NCI-H146 treated with DMSO at 0.1 percent for 48 hours (cell line): ENCODE results near the gene FH.

Source experiments
- DNase-seq: peaks from one replicate; lab custom pipeline; 2025; ENCODE audit not compliant: unreplicated experiment; lab: John Stamatoyannopoulos, UW

Gene FH

DNA sequence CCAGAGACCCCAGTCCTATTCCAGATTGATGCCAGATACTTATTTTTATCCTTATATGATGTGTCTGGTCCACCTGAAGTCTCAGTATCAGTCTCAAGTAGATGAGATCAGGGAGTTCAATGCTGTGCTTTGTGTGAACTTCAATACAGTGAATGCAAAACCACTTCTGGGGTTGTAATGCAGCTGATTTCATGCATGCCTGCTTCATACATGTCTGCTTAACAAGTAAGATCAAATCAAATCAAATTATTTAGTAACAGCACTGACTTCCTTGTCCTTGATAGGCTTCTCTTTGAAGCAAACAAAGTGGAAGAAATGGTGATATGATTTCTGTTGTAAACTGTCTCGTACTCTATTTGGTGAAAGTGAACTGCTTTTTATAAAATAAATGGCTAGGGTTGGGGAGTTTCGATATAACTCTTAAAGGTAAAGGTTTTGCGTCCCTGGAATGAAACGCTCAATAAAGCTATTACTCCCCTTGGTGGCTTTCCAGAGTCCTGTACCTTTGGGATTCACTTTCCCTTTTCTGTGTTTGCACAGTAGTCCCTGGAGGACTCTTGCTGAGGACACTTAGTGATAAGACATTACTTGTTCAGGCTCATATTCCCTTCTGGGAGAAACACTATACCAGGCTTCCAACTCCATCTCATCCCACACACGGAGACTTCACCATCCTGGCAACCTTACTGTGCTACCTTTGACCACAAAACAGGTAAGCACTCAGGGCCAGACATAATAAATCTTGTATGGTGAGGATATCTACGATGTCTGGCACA, 59.3 kb downstream of the FH start:
- no peak for DNase-seq

DNA sequence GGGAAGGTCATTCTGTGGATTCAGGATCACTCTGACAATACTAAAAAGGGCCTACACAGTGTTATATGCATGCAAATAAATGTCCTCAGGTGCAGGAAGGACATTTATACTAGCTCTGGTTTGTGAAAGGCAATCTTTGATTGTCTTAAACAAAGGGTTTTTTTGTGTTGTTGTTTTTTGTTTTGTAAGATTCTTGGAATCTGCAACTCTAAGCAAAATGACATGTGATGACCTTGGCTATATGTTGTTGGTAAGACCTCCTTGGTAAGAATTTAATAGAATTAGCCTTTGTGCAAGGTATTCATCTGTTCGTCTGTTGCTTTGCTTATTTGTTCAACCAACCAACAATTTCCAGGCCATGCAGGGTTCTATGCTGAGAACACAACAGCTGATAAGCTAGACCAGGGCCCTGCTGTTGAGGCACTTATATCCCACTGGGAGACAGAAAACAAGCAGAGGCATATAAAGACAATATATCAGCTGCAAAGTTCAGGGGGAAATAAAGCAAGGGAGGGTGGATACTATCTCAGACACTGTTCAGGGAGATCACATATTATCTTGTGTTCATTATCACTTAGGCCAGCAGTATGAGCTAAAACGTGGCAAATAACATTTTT, 60.3 kb downstream of the FH start:
- peak; percentile 15 for DNase-seq

DNA sequence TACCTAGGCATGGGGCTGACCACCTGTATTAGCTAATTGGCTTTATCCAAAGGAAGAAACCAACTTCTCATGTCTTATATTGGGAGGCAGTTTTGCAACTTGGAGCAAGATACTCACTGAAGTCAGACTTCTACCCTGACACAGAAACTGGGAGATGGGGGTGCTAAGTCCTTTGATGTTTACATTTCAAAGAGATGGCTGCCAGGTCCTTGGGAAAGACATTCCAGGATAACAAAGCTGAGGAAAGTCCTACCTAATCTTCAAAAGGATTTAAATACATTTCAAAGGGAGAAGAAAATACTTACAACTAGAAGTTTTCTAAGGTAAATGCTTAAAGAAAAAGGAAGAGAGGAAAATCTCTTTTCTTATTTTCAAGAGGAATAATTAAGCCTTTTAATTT, 62.1 kb downstream of the FH start:
- DNase-seq: no peak

DNA sequence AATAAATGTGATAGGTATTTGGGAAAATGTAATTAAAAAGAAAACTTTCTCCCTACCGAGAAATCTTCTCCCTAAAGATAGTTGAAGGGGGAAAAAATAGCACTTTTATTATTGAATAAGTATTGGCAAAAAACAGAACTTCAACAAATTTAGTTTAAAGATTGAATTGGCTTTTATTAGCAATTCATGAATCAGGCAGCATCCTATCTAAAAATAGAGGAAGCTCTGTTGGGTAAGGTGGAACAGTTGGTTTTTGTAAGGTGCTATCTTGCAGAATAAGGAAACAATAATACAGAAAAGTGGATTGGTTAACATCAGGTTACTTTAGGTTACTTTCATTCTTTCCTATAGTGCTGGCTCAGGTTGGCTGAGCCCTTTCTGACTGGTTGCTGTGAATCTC, 62.8 kb downstream of the FH start:
- DNase-seq: no peak

DNA sequence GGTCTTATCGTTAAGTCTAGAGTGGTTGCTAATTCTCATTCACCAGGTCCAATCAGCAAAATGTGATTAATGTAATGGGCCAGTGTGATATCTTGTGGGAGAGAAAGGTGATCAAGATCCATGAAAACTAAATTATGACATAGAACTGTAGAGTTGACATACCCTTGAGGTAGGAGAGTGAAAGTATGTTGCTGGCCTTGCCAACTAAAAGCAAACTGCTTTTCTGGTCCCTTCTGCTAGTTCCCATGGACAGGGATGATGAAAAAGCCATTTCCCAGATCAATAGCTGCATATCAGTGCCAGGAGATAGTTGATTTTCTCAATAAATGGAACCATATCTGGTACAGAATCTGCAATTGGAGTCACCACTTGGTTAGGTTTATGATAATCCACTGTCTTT, 65.8 kb downstream of the FH start:
- no peak for DNase-seq

DNA sequence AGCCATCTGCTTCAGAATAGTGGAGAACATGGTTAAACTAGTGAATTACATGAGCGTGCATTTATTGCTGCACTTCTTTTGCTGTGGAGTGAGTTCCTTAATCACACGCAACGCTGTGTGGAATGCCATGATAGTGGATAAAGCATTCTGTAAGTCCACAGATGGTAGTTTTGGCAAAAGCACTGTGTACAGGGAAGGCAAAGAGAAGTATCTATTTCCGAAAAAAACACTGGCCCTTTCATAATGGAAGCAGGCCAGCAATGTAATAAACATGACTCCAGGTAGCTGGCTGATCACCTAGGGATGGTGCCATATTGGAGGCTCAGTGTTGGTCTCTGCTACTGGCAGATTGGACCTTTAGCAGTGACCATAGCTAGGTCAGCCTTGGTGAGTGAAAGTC, 67.6 kb downstream of the FH start:
- no peak for DNase-seq
